HCT116 (cell line): ENCODE measurements around the gene ANKRD13B. TPM values are rescaled to one million over a fixed set of nuclear protein-coding genes. Genes with fewer than 3 reads are reported as not detected.

Experiments used
- ATAC-seq: fragments of 200-7000 bp; cut with Tn5 transposase; 2 replicates; pipeline ENCODE4 v1.9.1; 2020; ENCODE audit warnings: mild to moderate bottlenecking, moderate library complexity
- BruUV-seq: library from RNA; stranded (reverse); fragments of 400-500 nt; replicated peaks from 2 replicates; lab custom pipeline; 2021; lab: Mats Ljungman, UMichigan
- CTCF ChIA-PET: fragments of 300-600 bp; sonication (Branson Sonifier 250); formaldehyde crosslinking; loops from one replicate; lab custom pipeline; 2021; ENCODE audit warnings: antibody characterized with exemption; lab: Charles Lee
- POLR2A ChIA-PET: fragments of 300-600, 350-600 bp; sonication (Branson Sonifier 250); formaldehyde crosslinking; loops from one replicate; lab custom pipeline; 2021; ENCODE audit warnings: antibody characterized with exemption; lab: Charles Lee
- RAD21 ChIA-PET, 2 experiments: fragments of 300-600 bp; sonication (Branson Sonifier 250); formaldehyde crosslinking; loops; one replicate each; lab custom pipeline; 2023; ENCODE audit warnings: low total read pairs in 2 of 2; ENCODE audit not compliant: uncharacterized antibody in 2 of 2, unreplicated experiment in 2 of 2, low non-redundant PET in 1 of 2; lab: Charles Lee
- DNase-seq: peaks from one replicate; pipeline ENCODE4 v3.0.0-alpha.2; 2010; ENCODE audit warnings: low read depth, low spot score
- H2AFZ ChIP-seq: fragments of 200-600 bp; shearing (Covaris generic), sonication (generic); 2 replicates; pipeline ENCODE4 v1.6.1; 2017; ENCODE audit warnings: low read depth, mixed run types, mixed read lengths, antibody characterized with exemption, low read length; ENCODE audit not compliant: poor library complexity, severe bottlenecking
- H3K27ac ChIP-seq: 2 replicates; pipeline ENCODE4 v1.5.1; 2012; ENCODE audit warnings: low read depth, low read length
- H3K27me3 ChIP-seq: fragments of 200-600 bp; sonication (generic); 2 replicates; pipeline ENCODE4 v1.6.1; 2016; ENCODE audit warnings: mixed run types, low read length, mixed read lengths; ENCODE audit not compliant: insufficient read depth
- H3K36me3 ChIP-seq, 2 experiments: fragments of 200-500 bp in 1 of 2; fragments of 200-600 bp in 1 of 2; sonication (Bioruptor generic) in 1 of 2; sonication (generic) in 1 of 2; 2 replicates each; pipeline versions ENCODE4 v1.5.1 to v1.6.1; 2014 to 2016; ENCODE audit warnings: low read length in 2 of 2, inconsistent platforms in 1 of 2, mixed read lengths in 1 of 2, mixed run types in 1 of 2; ENCODE audit not compliant: insufficient read depth in 2 of 2, control insufficient read depth in 1 of 2
- H3K4me1 ChIP-seq, 2 experiments: fragments of 200-600 bp in 1 of 2; sonication (generic) in 1 of 2; 2 replicates each; pipeline versions ENCODE4 v1.5.1 to v1.6.1; 2012 to 2017; ENCODE audit warnings: low read length in 2 of 2, inconsistent platforms in 1 of 2, mild to moderate bottlenecking in 1 of 2, mixed read lengths in 1 of 2, mixed run types in 1 of 2, moderate library complexity in 1 of 2; ENCODE audit not compliant: insufficient read depth in 2 of 2, control insufficient read depth in 1 of 2
- H3K4me2 ChIP-seq: fragments of 200-600 bp; sonication (generic); 2 replicates; pipeline ENCODE4 v1.6.1; 2017; ENCODE audit warnings: mixed run types, low read length, mixed read lengths
- H3K4me3 ChIP-seq, 2 experiments: fragments of 200-600 bp in 1 of 2; sonication (generic) in 1 of 2; replicated peaks in 1 of 2; 2 replicates each; pipeline ENCODE4 v1.5.1; 2011 to 2016; ENCODE audit warnings: low read length in 2 of 2, control low read depth in 1 of 2, low read depth in 1 of 2, mild to moderate bottlenecking in 1 of 2, mixed read lengths in 1 of 2, mixed run types in 1 of 2
- H3K79me2 ChIP-seq: fragments of 200-600 bp; sonication (generic); 2 replicates; pipeline ENCODE4 v1.6.1; 2017; ENCODE audit warnings: mild to moderate bottlenecking, mixed run types, low read length, moderate library complexity, mixed read lengths; ENCODE audit not compliant: insufficient read depth
- H3K9ac ChIP-seq: fragments of 200-600 bp; sonication (generic); 2 replicates; pipeline ENCODE4 v1.6.1; 2016; ENCODE audit warnings: low read length, mixed read lengths
- H3K9me2 ChIP-seq: fragments of 200-600 bp; sonication (generic), shearing (Covaris generic); 2 replicates; pipeline ENCODE4 v1.6.1; 2017; ENCODE audit warnings: mixed run types, mild to moderate bottlenecking, moderate library complexity; ENCODE audit not compliant: insufficient read depth
- H3K9me3 ChIP-seq, 2 experiments: fragments of 200-500 bp in 1 of 2; fragments of 200-600 bp in 1 of 2; sonication (Bioruptor generic) in 1 of 2; sonication (generic) in 1 of 2; 2 replicates each; pipeline ENCODE4 v1.6.1; 2014 to 2017; ENCODE audit warnings: low read length in 2 of 2, mixed read lengths in 2 of 2, inconsistent platforms in 1 of 2, low read depth in 1 of 2, mild to moderate bottlenecking in 1 of 2, mixed run types in 1 of 2, moderate library complexity in 1 of 2; ENCODE audit not compliant: control insufficient read depth in 1 of 2, insufficient read depth in 1 of 2
- H4K20me1 ChIP-seq: fragments of 200-600 bp; sonication (generic), shearing (Covaris generic); 2 replicates; pipeline ENCODE4 v1.6.1; 2017; ENCODE audit warnings: mixed run types, mild to moderate bottlenecking, moderate library complexity; ENCODE audit not compliant: insufficient read depth
- ELF1 ChIP-seq: IDR thresholded peaks from 2 replicates; pipeline ENCODE4 v1.6.1; 2012; ENCODE audit warnings: low read depth, borderline replicate concordance
- FOSL1 ChIP-seq: IDR thresholded peaks from 2 replicates; pipeline ENCODE4 v1.6.1; 2012; ENCODE audit warnings: low read depth
- POLR2AphosphoS5 ChIP-seq: IDR thresholded peaks from 2 replicates; pipeline ENCODE4 v1.6.1; 2011; ENCODE audit warnings: mild to moderate bottlenecking, low read depth, low read length, moderate library complexity
- RAD21 ChIP-seq: IDR thresholded peaks from 2 replicates; pipeline ENCODE4 v1.6.1; 2012; ENCODE audit warnings: low read depth, mild to moderate bottlenecking
- SIN3A ChIP-seq: IDR thresholded peaks from 2 replicates; pipeline ENCODE4 v1.6.1; 2012; ENCODE audit warnings: low read depth
- intact Hi-C: fragments of 100-400 bp; cut with micrococcal nuclease; formaldehyde crosslinking; loops from 2 replicates; pipeline ENCODE4 v1.10.0; 2022
- total RNA-seq: library from RNA; stranded (reverse); gene quantifications from one replicate; pipeline ENCODE4 v1.2.1, GENCODE V29; 2021; ENCODE audit not compliant: unreplicated experiment
- TF ChIP-seq, protein P1 (sequence below): IDR thresholded peaks from 2 replicates; pipeline ENCODE4 v1.6.1; 2012
- TF ChIP-seq, protein P2 (sequence below), 3 experiments: fragments of 200-600 bp in 1 of 3; sonication (generic) in 1 of 3; IDR thresholded peaks in 2 of 3; conservative IDR thresholded peaks in 1 of 3; 2 replicates each; pipeline ENCODE4 v1.5.1; 2012 to 2017; ENCODE audit warnings: low read depth in 2 of 3, low read length in 2 of 3, antibody characterized with exemption in 1 of 3, borderline replicate concordance in 1 of 3, control low read depth in 1 of 3, mild to moderate bottlenecking in 1 of 3, mixed read lengths in 1 of 3, mixed run types in 1 of 3, moderate library complexity in 1 of 3; ENCODE audit not compliant: insufficient read depth in 1 of 3

ANKRD13B gene
- total RNA-seq, 1 experiment from 2014 or later = 27.4 TPM

DNA sequence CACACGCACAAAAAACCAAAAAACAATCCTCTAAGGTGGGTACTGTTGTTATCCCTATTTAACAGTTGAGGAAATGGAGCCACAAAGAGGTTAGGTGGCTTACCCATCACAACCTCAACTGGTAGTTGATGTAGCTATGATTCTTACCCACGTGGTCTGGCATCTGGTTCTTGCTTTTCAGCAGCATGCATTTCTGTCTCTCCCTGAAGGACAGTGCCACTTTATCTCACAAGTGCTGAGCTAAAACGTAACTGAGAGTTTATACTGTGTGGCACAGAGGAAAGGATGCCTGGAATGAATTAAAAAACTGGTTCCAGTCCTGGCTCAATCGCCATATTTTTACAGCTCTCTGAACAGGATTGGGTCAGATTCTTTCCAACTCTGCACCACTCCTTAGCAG, 31.7 kb downstream of the ANKRD13B start:
- no TSS peak for BruUV-seq
- no peak overlapping the region for H3K27ac ChIP-seq
- H2AFZ ChIP-seq = no peak overlapping the region
- no peaks in the 10 kb centered on the region for H4K20me1 ChIP-seq
- POLR2A ChIA-PET = interaction anchor here (1.4 kb wide), 2 partner anchors 15 to 32 kb away, joined by 3 to 5 read pairs; no protein-coding TSS in a partner anchor
- no peaks in the 10 kb centered on the region for H3K36me3 ChIP-seq
- TF ChIP-seq, protein P1, sequence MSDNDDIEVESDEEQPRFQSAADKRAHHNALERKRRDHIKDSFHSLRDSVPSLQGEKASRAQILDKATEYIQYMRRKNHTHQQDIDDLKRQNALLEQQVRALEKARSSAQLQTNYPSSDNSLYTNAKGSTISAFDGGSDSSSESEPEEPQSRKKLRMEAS = no peak
- TF ChIP-seq ELF1 (no peak), POLR2AphosphoS5 (no peak), FOSL1 (no peak), RAD21 (no peak), SIN3A (no peak)
- TF ChIP-seq, protein P2, sequence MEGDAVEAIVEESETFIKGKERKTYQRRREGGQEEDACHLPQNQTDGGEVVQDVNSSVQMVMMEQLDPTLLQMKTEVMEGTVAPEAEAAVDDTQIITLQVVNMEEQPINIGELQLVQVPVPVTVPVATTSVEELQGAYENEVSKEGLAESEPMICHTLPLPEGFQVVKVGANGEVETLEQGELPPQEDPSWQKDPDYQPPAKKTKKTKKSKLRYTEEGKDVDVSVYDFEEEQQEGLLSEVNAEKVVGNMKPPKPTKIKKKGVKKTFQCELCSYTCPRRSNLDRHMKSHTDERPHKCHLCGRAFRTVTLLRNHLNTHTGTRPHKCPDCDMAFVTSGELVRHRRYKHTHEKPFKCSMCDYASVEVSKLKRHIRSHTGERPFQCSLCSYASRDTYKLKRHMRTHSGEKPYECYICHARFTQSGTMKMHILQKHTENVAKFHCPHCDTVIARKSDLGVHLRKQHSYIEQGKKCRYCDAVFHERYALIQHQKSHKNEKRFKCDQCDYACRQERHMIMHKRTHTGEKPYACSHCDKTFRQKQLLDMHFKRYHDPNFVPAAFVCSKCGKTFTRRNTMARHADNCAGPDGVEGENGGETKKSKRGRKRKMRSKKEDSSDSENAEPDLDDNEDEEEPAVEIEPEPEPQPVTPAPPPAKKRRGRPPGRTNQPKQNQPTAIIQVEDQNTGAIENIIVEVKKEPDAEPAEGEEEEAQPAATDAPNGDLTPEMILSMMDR (IDR thresholded peaks at IDR 0.05 in 2 of 3, conservative IDR thresholded peaks at IDR 0.05 in 1 of 3; ENCODE audit: borderline replicate concordance in 1 of 3, insufficient read depth in 1 of 3, low read depth in 2 of 3, low read length in 2 of 3) = no peak
- CTCF ChIA-PET = interaction anchor here (0.6 to 2.9 kb wide), 11 partner anchors 8 to 895 kb away, joined by 3 to 11 read pairs (median 4); no protein-coding TSS in a partner anchor
- peak overlapping the region; percentile 97 for H3K4me2 ChIP-seq
- DNase-seq = no peak
- no peaks in the 10 kb centered on the region for H3K9me3 ChIP-seq
- peaks cover 31 to 61% of the 10 kb centered on the region in 2 experiments for H3K4me1 ChIP-seq
- intact Hi-C loops = no loop called here
- H3K4me3 ChIP-seq = no peak overlapping the region
- no peaks in the 10 kb centered on the region for H3K79me2 ChIP-seq
- H3K9me2 ChIP-seq = no peaks in the 10 kb centered on the region
- no peak for ATAC-seq
- H3K27me3 ChIP-seq = no peaks in the 10 kb centered on the region
- RAD21 ChIA-PET = interaction anchor here (1.0 to 1.3 kb wide), 2 partner anchors 15 kb away, joined by 3 read pairs; no protein-coding TSS in a partner anchor
- no peak overlapping the region for H3K9ac ChIP-seq
